ENCODE measurements around the gene VWC2L.

GRCh38 chr2:214587442-214587841 lies 176.6 kb downstream of the VWC2L start:
- no peak for TF ChIP-seq POLR2A (IDR thresholded peaks at IDR 0.05; ENCODE audit: low read depth, low read length)
- no peak for TF ChIP-seq POU2F2 (IDR thresholded peaks at IDR 0.05; ENCODE audit: low read depth, low read length)
- no peak for TF ChIP-seq TAF1 (IDR thresholded peaks at IDR 0.05; ENCODE audit: low read depth, low read length)
